GM23248 (cell line): Measurements from ENCODE around the gene ZNF425.

Source experiments
- EZH2 ChIP-seq: fragments of 200-600 bp; sonication (generic); IDR thresholded peaks from 2 replicates; pipeline ENCODE4 v1.6.1; 2018; ENCODE audit warnings: antibody characterized with exemption, mild to moderate bottlenecking; ENCODE audit not compliant: insufficient read depth, poor library complexity, severe bottlenecking
- EZH2phosphoT487 ChIP-seq: fragments of 200-600 bp; sonication (generic); IDR thresholded peaks from 2 replicates; pipeline ENCODE4 v1.6.1; 2018; ENCODE audit warnings: antibody characterized with exemption, moderate library complexity, mild to moderate bottlenecking, low read depth; ENCODE audit not compliant: insufficient read depth

GRCh38 chr7:149097088-149097487 lies 29.0 kb downstream of the ZNF425 start:
- no peak for TF ChIP-seq EZH2
- TF ChIP-seq EZH2phosphoT487, result no peak
